Activated CD8-positive, alpha-beta memory T cell treated with anti-CD3 and anti-CD28 coated beads, Interleukin-2, amount 50 U/mL, for 1 hour (primary cell): Measurements from ENCODE around the gene TAF11L9.
"Not testable (repeated sequence)": the region's sequence is repeated elsewhere in the genome, so short reads cannot be mapped to it uniquely, and the experiment has no call there.

Source experiments
- DNase-seq: peaks from one replicate; pipeline ENCODE4 v3.0.0-alpha.2; 2020; ENCODE audit errors: extremely low read depth

Gene TAF11L9

GRCh38 chr5:17594255-17594654 lies at the start of gene TAF11L9:
Gene TAF11L9 (minus strand): TSS chr5:17594394.
- not testable (repeated sequence) for DNase-seq

- DNase-seq, result no peak
Measured at GRCh38 chr5:17634160-17634559, 40.0 kb upstream of the TAF11L9 start, which contains the start of gene TAF11L14. Gene TAF11L14 (plus strand): TSS chr5:17634460.

GRCh38 chr5:17631788-17632187 lies 37.6 kb upstream of the TAF11L9 start, which contains the start of gene TAF11L13:
Gene TAF11L13 (plus strand): TSS chr5:17632088.
- DNase-seq, result not testable (repeated sequence)

GRCh38 chr5:17625686-17626085 lies 31.5 kb upstream of the TAF11L9 start:
- no peak for DNase-seq

GRCh38 chr5:17620627-17621026 lies 26.4 kb upstream of the TAF11L9 start:
- no peak for DNase-seq

GRCh38 chr5:17619354-17619753 lies 25.2 kb upstream of the TAF11L9 start:
- DNase-seq, result no peak

GRCh38 chr5:17614872-17615605 lies 20.8 kb upstream of the TAF11L9 start:
- no peak for DNase-seq

GRCh38 chr5:17610092-17610491 lies 15.9 kb upstream of the TAF11L9 start, which contains the start of gene TAF11L12:
Gene TAF11L12 (plus strand): TSS chr5:17610392.
- DNase-seq, result not testable (repeated sequence)

GRCh38 chr5:17607461-17607860 lies 13.3 kb upstream of the TAF11L9 start:
- not testable (repeated sequence) for DNase-seq

- DNase-seq, result no peak
Measured at GRCh38 chr5:17604951-17605350, 10.8 kb upstream of the TAF11L9 start.

GRCh38 chr5:17603880-17604279 lies 9.7 kb upstream of the TAF11L9 start, which contains the start of gene TAF11L11:
Gene TAF11L11 (plus strand): TSS chr5:17604183.
- not testable (repeated sequence) for DNase-seq

- not testable (repeated sequence) for DNase-seq
Measured at GRCh38 chr5:17597728-17598127, 3.5 kb upstream of the TAF11L9 start, which contains the start of gene TAF11L10. Gene TAF11L10 (minus strand): TSS chr5:17597828.

GRCh38 chr5:17590860-17591259 lies 3.3 kb downstream of the TAF11L9 start, which contains the start of gene TAF11L8:
Gene TAF11L8 (minus strand): TSS chr5:17590960.
- not testable (repeated sequence) for DNase-seq

- not testable (repeated sequence) for DNase-seq
Measured at GRCh38 chr5:17585658-17586057, 8.5 kb downstream of the TAF11L9 start, which contains the start of gene TAF11L7. Gene TAF11L7 (minus strand): TSS chr5:17585758.
